SK-N-SH (cell line): ENCODE measurements around the gene PCGF1. TPM values are rescaled to one million over a fixed set of nuclear protein-coding genes. Genes with fewer than 3 reads are reported as not detected.
A peak's percentile ranks its signal among the peaks of the same experiment; 100 is the strongest.

Experiments used
- CTCF ChIA-PET: fragments of 300-600, 350-600 bp; formaldehyde crosslinking; extraction: SDS; loops from one replicate; lab custom pipeline; 2021; lab: Yijun Ruan, JAX
- POLR2A ChIA-PET: fragments of 350-600 bp; sonication (Branson Sonifier 250); formaldehyde crosslinking; extraction: SDS; loops from one replicate; lab custom pipeline; 2020; ENCODE audit warnings: antibody characterized with exemption, inconsistent platforms; lab: Yijun Ruan, JAX
- DNase-seq: peaks from one replicate; pipeline ENCODE4 v3.0.0; 2012
- H2AFZ ChIP-seq: fragments of 200-600 bp; sonication (generic); 2 replicates; pipeline ENCODE4 v1.8.1; 2016; ENCODE audit warnings: antibody characterized with exemption, mild to moderate bottlenecking, low read depth
- H3F3A ChIP-seq: fragments of 200-600 bp; sonication (generic); replicated peaks from 2 replicates; pipeline ENCODE3; 2016; ENCODE audit warnings: antibody characterized with exemption, mild to moderate bottlenecking; ENCODE audit not compliant: insufficient read depth
- H3K27ac ChIP-seq, 2 experiments: fragments of 200-500 bp in 1 of 2; fragments of 200-600 bp in 1 of 2; sonication (Bioruptor generic) in 1 of 2; sonication (generic), shearing (Covaris generic) in 1 of 2; 2 replicates each; pipeline versions ENCODE4 v1.5.1 to v1.6.1; 2014 to 2016; ENCODE audit warnings: low read depth in 2 of 2, inconsistent platforms in 1 of 2, low read length in 1 of 2, mild to moderate bottlenecking in 1 of 2, mixed read lengths in 1 of 2
- H3K27me3 ChIP-seq: fragments of 200-600 bp; sonication (generic), shearing (Covaris generic); 2 replicates; pipeline ENCODE4 v1.6.1; 2016; ENCODE audit warnings: mixed run types; ENCODE audit not compliant: insufficient read depth
- H3K36me3 ChIP-seq, 2 experiments: fragments of 200-500 bp in 1 of 2; fragments of 200-600 bp in 1 of 2; sonication (Bioruptor generic) in 1 of 2; sonication (generic) in 1 of 2; replicated peaks in 1 of 2; 2 replicates each; pipeline versions ENCODE3 to v1.5.1; 2014 to 2016; ENCODE audit warnings: low read length in 1 of 2, mild to moderate bottlenecking in 1 of 2; ENCODE audit not compliant: insufficient read depth in 2 of 2, control insufficient read depth in 1 of 2
- H3K4me1 ChIP-seq, 2 experiments: fragments of 200-500 bp in 1 of 2; fragments of 200-600 bp in 1 of 2; sonication (Bioruptor generic) in 1 of 2; sonication (generic), shearing (Covaris generic) in 1 of 2; 2 replicates each; pipeline versions ENCODE4 v1.5.1 to v1.6.1; 2014 to 2016; ENCODE audit warnings: low read depth in 1 of 2, low read length in 1 of 2, mixed run types in 1 of 2; ENCODE audit not compliant: insufficient read depth in 2 of 2, control insufficient read depth in 1 of 2
- H3K4me2 ChIP-seq: fragments of 200-600 bp; sonication (generic), shearing (Covaris generic); 2 replicates; pipeline ENCODE4 v1.6.1; 2017; ENCODE audit warnings: mixed run types
- H3K4me3 ChIP-seq, 2 experiments: fragments of 200-500 bp in 1 of 2; fragments of 200-600 bp in 1 of 2; sonication (Bioruptor generic) in 1 of 2; sonication (generic), shearing (Covaris generic) in 1 of 2; 2 replicates each; pipeline versions ENCODE4 v1.5.1 to v1.8.1; 2014 to 2016; ENCODE audit warnings: low read depth in 2 of 2, inconsistent platforms in 1 of 2, low read length in 1 of 2, mild to moderate bottlenecking in 1 of 2, mixed read lengths in 1 of 2, moderate library complexity in 1 of 2
- H3K79me2 ChIP-seq: fragments of 200-600 bp; sonication (generic); 2 replicates; pipeline ENCODE4 v1.8.1; 2017; ENCODE audit warnings: mild to moderate bottlenecking; ENCODE audit not compliant: insufficient read depth
- H3K9ac ChIP-seq: fragments of 200-600 bp; sonication (generic); 2 replicates; pipeline ENCODE4 v1.6.1; 2017; ENCODE audit warnings: mixed run types
- H3K9me2 ChIP-seq: fragments of 200-600 bp; sonication (generic); 2 replicates; pipeline ENCODE4 v1.6.1; 2017; ENCODE audit warnings: mixed run types
- H3K9me3 ChIP-seq: fragments of 200-600 bp; sonication (generic); 2 replicates; pipeline ENCODE4 v1.6.1; 2017; ENCODE audit warnings: mixed run types, mild to moderate bottlenecking, moderate library complexity
- H4K20me1 ChIP-seq: fragments of 200-600 bp; sonication (generic); 2 replicates; pipeline ENCODE4 v1.6.1; 2017; ENCODE audit warnings: mild to moderate bottlenecking, mixed run types; ENCODE audit not compliant: insufficient read depth
- CHD2 ChIP-seq: fragments of 150-350 bp; IDR thresholded peaks from 2 replicates; pipeline ENCODE4 v1.6.1; 2018; ENCODE audit warnings: low read length; ENCODE audit not compliant: partially characterized antibody
- ELF1 ChIP-seq: IDR thresholded peaks from 2 replicates; pipeline ENCODE4 v1.4.0; 2012
- GABPA ChIP-seq: IDR thresholded peaks from 2 replicates; pipeline ENCODE4 v1.4.0; 2012; ENCODE audit warnings: low read depth, mild to moderate bottlenecking
- JUND ChIP-seq: IDR thresholded peaks from 2 replicates; pipeline ENCODE4 v1.4.0; 2012
- MXI1 ChIP-seq: IDR thresholded peaks from 2 replicates; pipeline ENCODE4 v1.6.1; 2012; ENCODE audit warnings: mild to moderate bottlenecking, low read depth, low read length, improper control_type of control experiment
- NFIC ChIP-seq: IDR thresholded peaks from 2 replicates; pipeline ENCODE4 v1.4.0; 2012; ENCODE audit warnings: borderline replicate concordance
- NRF1 ChIP-seq: IDR thresholded peaks from 2 replicates; pipeline ENCODE4 v1.6.1; 2012; ENCODE audit warnings: low read depth, mild to moderate bottlenecking, low read length
- POLR2AphosphoS5 ChIP-seq: IDR thresholded peaks from 2 replicates; pipeline ENCODE4 v1.6.1; 2012; ENCODE audit warnings: low read depth, low read length
- SMC3 ChIP-seq: IDR thresholded peaks from 2 replicates; pipeline ENCODE4 v1.6.1; 2012; ENCODE audit warnings: low read depth, low read length, improper control_type of control experiment
- TAF1 ChIP-seq: IDR thresholded peaks from 2 replicates; pipeline ENCODE4 v1.6.1; 2012; ENCODE audit warnings: low read depth, mild to moderate bottlenecking, low read length, moderate library complexity, borderline replicate concordance
- TCF12 ChIP-seq: IDR thresholded peaks from 2 replicates; pipeline ENCODE4 v1.4.0; 2012
- YY1 ChIP-seq: IDR thresholded peaks from 2 replicates; pipeline ENCODE4 v1.4.0; 2012; ENCODE audit warnings: low read depth, mild to moderate bottlenecking
- WGBS: methylation state at CpG from one replicate; pipeline ENCODE4 v1.1.6; 2017; ENCODE audit warnings: low lambda C conversion rate; 5-methylcytosine and 5-hydroxymethylcytosine counted together
- polyA plus RNA-seq, 3 experiments: library from polyadenylated mRNA; depleted of rRNA; stranded (reverse); fragments of >200 nt; gene quantifications; 2 replicates each; pipeline ENCODE4 v1.2.3, GENCODE V29; 2012
- TF ChIP-seq, protein P1 (sequence below): fragments of 150-350 bp; IDR thresholded peaks from 2 replicates; pipeline ENCODE4 v1.6.1; 2016; ENCODE audit warnings: mild to moderate bottlenecking, low read depth, low read length
- TF ChIP-seq, protein P2 (sequence below): IDR thresholded peaks from 2 replicates; pipeline ENCODE4 v1.4.0; 2012; ENCODE audit warnings: low read depth

PCGF1 gene
- polyA plus RNA-seq, 1 of the 3 experiments (the other 2 are of a cell fraction), result 44.9 TPM

DNA sequence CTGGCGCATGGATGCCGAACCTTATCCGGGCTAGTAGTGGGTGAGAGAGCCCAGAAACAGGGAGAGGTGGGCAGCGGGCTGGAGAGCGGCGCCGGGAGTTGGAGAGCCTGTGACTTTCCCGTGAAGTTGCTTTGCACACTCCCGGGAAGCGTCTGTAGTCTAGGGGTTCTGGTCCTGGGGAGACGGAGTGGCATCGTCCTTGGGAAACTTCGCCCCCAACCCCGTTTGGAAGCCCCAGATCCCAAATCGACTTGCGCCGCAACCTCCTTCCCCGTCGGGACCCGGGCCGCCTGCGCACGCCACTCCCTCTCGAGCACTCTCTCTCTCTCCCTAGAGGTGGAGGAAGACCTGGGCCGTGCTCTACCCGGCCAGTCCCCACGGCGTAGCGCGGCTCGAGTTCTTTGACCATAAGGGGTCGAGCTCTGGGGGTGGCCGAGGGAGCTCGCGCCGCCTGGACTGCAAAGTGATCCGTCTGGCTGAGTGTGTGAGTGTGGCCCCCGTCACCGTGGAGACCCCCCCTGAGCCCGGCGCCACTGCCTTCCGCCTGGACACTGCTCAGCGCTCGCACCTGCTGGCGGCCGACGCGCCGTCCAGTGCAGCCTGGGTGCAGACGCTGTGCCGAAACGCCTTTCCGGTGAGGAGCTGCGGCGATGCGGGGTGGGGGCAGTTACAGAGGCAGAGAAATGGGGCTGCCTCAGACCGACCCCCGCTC, 47.5 kb upstream of the PCGF1 start:
- Histone ChIP-seq H3K4me1 (peaks cover 5 to 28% of the 10 kb centered on the region in 2 experiments; a peak in 1 of 4 replicates), H3K4me2 (peak overlapping the region; percentile 98), H3K27me3 (no peaks in the 10 kb centered on the region), H3K4me3 (peak overlapping the region; percentile 86 to 91), H2AFZ (peak overlapping the region; percentile 91; the same call in 1 of the 2 replicates), H3K9ac (peak overlapping the region; percentile 91), H3K36me3 (peaks cover 18 to 20% of the 10 kb centered on the region in 2 experiments), H3K27ac (peak overlapping the region; percentile 17 to 95; a peak in 3 of 4 replicates), H3K79me2 (peaks cover 59% of the 10 kb centered on the region), H3K9me2 (no peaks in the 10 kb centered on the region), H3F3A (peaks cover 20% of the 10 kb centered on the region), H3K9me3 (no peaks in the 10 kb centered on the region), H4K20me1 (no peaks in the 10 kb centered on the region)
- POLR2A ChIA-PET, result no interaction called here
- DNase-seq, result peak; percentile 73
- WGBS, result 62% methylated on average over 44 of the region's 58 CpGs
- TF ChIP-seq JUND, result no peak
- 0 out of 2 replicates have a peak, but pooled peaks have one; percentile 8 for TF ChIP-seq MXI1
- 0 out of 2 replicates have a peak, but pooled peaks have one; percentile 32 for TF ChIP-seq NRF1
- CTCF ChIA-PET, result interaction anchor here (1.2 to 1.3 kb wide), 3 partner anchors 9 to 41 kb away, joined by 3 to 8 read pairs (median 5); no protein-coding TSS in a partner anchor

DNA sequence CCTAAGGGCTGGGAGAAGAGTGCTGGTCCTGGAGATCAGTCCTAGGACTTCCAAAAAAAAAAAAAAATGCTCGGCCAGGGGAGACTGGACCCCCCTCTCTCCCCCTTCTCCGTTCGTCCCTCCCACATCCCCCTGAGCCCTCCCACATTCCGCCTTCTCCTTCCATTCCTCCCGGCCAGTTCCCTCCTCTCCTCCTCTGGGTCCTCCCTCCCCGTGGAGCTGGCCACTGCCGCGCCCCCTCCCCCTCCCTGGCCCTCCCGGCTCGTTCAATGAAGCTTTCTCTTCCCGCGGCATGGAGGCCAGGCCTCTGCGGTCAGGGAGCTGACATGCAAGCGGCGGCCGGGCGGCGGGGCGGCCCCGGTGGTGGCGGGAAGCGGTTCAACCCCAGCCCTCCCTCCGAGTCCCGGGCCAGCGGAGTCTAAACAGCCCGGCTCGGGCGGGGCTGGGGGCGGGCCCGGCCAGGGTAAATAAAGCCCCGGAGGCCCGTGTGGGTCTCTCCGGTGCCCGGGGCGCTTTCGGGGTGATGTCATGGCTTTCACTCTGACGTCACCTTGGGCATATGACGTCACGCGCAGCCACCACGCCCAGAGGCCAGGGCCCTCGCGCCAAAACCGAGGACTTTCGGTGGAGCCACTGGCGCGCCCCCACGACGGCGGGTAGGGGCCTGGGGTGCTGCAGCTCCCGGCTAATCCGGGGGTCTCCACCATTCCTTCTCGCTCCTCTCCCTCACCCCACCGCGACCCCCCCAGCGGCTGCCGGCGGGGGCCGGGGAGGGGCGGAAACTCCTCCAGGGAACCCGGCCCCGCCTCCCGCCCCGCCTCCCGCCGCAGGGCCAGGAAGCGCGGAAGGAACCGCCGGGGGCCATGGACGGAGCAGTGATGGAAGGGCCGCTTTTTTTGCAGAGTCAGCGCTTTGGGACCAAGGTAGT, 46.7 kb upstream of the PCGF1 start, which contains the start of the genes DOK1 and LOXL3:
DOK1 (plus strand) TSS at position 829 of the 928 bp plus-strand sequence; CDS start at position 864, 35 bp downstream.
LOXL3 (minus strand) TSS at position 51 of the 928 bp plus-strand sequence. CDS start 1,308 bp downstream, outside the sequence.
- peak within 1 kb of the TSS; percentile 91 for H3K9ac ChIP-seq
- CTCF ChIA-PET, result interaction anchor here (1.0 to 1.6 kb wide), 7 partner anchors 10 to 71 kb away, joined by 3 to 8 read pairs (median 5); partner anchors contain the start of genes CCDC142 and TTC31
- peak within 1 kb of the TSS; percentile 92 to 95 for H3K27ac ChIP-seq
- H3K4me2 ChIP-seq, result peak within 1 kb of the TSS; percentile 98
- H4K20me1 ChIP-seq, result no peaks in the 10 kb centered on the region
- peaks cover 20% of the 10 kb centered on the region for H3F3A ChIP-seq
- peaks cover 21 to 24% of the 10 kb centered on the region in 2 experiments for H3K36me3 ChIP-seq
- peak; percentile 98 for DNase-seq
- POLR2A ChIA-PET, result interaction anchor here (0.7 to 1.6 kb wide), 3 partner anchors 39 to 99 kb away, joined by 3 to 4 read pairs (median 3); partner anchors contain the start of genes INO80B, TLX2 and WBP1
- 1% methylated on average over 21 of the region's 73 CpGs for WGBS
- no peak for TF ChIP-seq SMC3
- TF ChIP-seq ELF1, result 0 out of 2 replicates have a peak, but pooled peaks have one; percentile 45
- 0 out of 2 replicates have a peak, but pooled peaks have one; percentile 23 for TF ChIP-seq TAF1
- no peak for TF ChIP-seq GABPA
- 0 out of 2 replicates have a peak, but pooled peaks have one; percentile 9 for TF ChIP-seq NFIC
- peak; percentile 64 for TF ChIP-seq CHD2
- TF ChIP-seq, protein P1, sequence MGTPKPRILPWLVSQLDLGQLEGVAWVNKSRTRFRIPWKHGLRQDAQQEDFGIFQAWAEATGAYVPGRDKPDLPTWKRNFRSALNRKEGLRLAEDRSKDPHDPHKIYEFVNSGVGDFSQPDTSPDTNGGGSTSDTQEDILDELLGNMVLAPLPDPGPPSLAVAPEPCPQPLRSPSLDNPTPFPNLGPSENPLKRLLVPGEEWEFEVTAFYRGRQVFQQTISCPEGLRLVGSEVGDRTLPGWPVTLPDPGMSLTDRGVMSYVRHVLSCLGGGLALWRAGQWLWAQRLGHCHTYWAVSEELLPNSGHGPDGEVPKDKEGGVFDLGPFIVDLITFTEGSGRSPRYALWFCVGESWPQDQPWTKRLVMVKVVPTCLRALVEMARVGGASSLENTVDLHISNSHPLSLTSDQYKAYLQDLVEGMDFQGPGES, result no peak
- no peak for TF ChIP-seq TCF12
- peak; percentile 40; the same call in 1 of the 2 replicates for TF ChIP-seq POLR2AphosphoS5
- TF ChIP-seq, protein P2, sequence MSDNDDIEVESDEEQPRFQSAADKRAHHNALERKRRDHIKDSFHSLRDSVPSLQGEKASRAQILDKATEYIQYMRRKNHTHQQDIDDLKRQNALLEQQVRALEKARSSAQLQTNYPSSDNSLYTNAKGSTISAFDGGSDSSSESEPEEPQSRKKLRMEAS, result peak; percentile 54; the same call in 1 of the 2 replicates
- peak; percentile 47; the same call in 1 of the 2 replicates for TF ChIP-seq MXI1
- no peak for TF ChIP-seq JUND
- TF ChIP-seq YY1, result peak; percentile 63; the same call in 1 of the 2 replicates
- TF ChIP-seq, all 33 proteins: peak for 8
- peak within 1 kb of the TSS; percentile 86 to 91 for H3K4me3 ChIP-seq
- H3K27me3 ChIP-seq, result no peaks in the 10 kb centered on the region
- H3K9me2 ChIP-seq, result no peaks in the 10 kb centered on the region
- no peaks in the 10 kb centered on the region for H3K9me3 ChIP-seq
- peak within 1 kb of the TSS; percentile 91 for H2AFZ ChIP-seq
- H3K79me2 ChIP-seq, result peaks cover 66% of the 10 kb centered on the region
- H3K4me1 ChIP-seq, result peaks cover 9 to 36% of the 10 kb centered on the region in 2 experiments; a peak in 3 of 4 replicates
